ENCODE results near the gene LDB1.

LDB1 gene

GRCh38 chr10:102134416-102134815 lies 14.2 kb upstream of the LDB1 start:
- no peak for DNase-seq

DNA sequence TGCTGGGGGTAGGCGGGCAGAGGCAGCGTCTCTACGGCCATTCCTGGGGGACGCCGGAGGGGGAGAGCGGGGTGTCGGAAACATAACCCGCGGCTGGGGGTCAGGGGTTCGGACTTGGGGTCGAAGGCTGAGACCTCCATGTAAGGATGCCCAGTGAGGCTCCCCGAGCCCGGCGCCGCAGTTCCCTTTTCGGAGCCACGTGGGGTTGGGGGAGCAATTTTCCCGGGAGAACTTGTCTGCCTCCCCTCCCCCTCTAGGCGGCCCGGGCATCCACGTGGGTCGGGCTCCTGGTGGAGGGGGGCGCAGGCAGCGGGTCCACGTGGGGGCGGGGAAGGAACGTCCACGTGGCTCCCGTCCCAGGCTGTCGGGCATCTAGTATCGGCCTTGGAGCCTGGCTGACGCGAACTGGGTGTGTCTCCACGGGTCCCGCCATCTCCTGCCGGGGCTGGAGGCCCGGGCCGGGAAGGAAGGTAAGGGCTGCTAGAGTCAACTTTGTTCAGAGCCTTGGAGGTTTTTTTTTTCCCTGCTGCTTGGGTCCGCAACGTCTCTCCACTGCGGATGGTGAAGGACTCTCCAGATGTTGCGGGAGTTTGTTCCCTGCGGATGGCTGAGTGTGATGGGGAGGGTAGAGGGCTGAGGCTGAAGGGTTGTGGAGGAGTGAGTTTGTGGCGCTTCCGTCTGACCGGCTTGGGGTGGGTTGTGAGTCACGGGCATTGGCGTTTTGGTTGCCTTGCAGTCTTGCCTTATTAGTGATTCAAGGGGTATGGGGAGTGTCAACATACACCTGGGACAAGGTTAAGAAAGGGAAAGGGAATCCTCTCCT lies 13.4 kb upstream of the LDB1 start:
- DNase-seq: peak; percentile 85

DNA sequence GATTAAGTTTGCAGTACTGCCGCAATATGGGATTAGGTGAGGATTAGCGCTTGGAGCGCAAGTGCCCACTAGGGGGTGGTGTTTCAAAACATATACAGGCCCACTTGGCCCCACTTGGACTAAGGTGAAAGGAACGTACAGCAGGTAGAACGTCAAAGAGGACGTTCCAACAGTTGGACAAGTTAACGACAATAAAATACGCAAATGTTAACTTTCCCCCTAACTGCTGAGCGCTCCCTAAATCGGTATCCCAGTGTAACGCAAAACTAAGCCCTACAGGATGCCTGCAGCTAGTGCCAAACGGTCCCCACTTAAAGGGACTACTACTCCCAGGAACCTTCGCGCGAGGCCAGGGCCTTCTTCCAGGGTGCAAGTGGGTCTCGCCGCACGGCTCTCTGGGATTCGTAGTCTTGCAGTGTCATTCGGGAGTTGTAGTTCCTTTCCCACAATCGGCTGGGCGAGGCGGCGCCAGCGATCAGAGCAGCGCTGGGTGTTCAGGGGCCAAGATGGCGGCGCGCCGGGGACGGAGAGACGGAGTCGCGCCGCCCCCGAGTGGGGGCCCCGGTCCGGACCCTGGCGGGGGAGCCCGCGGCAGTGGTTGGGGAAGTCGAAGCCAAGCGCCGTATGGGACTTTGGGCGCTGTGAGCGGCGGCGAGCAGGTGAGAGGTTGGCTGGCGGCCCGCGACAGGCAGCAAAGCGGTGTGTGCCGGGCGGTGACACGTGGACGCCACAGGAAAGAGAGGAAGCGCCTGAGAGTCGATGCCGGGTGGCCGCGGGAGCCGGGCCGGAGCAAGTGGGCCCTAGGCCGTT lies 12.6 kb upstream of the LDB1 start, which contains the start of gene PPRC1:
PPRC1 (plus strand) TSS at position 478 of the 810 bp plus-strand sequence; CDS start at position 507, 29 bp downstream.
- peak; percentile 99 for DNase-seq

GRCh38 chr10:102132193-102132562 lies 12.0 kb upstream of the LDB1 start:
- DNase-seq: no peak

DNA sequence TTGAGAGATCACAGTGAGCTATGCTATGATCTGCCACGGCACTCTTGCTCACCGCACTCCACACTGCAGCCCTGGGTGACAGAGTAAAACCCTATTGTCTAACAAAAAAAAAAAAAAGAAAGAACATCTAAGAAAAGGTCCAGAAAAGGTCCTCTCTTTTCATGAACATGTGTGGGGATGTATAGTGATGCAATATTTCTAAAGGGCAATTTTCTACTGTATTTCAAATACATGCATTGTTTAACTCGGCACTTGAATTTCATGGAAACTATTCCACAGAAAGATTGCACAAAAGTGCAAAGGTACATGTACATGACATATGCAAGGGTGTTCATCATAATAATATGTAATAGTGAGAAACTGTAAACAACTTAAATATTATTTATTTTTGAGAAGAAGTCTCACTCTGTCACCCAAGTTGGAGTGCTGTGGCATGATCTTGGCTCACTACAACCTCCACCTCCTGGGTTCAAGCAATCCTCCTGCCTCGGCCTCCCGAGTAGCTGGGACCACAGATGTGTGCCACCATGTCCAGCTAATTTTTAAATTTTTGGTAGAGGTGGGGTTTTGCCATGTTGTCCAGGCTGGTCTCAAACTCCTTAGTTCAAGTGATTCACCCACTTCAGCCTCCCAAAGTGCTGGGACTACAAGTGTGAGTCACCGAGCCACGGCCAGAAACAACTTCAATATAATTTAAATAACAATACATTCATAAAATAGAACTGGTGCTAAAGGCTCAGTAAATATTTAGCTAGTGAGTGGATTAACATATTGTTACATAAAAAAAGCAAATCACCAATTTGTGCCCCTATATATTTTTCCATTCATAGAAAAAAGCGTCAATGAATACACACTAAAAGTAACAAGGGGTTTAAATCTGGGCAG lies 11.4 kb upstream of the LDB1 start:
- DNase-seq: no peak

GRCh38 chr10:102123223-102123622 lies 3.1 kb upstream of the LDB1 start:
- DNase-seq: no peak

- peak; percentile 68 for DNase-seq
Measured at GRCh38 chr10:102122450-102122849, 2.3 kb upstream of the LDB1 start.

DNA sequence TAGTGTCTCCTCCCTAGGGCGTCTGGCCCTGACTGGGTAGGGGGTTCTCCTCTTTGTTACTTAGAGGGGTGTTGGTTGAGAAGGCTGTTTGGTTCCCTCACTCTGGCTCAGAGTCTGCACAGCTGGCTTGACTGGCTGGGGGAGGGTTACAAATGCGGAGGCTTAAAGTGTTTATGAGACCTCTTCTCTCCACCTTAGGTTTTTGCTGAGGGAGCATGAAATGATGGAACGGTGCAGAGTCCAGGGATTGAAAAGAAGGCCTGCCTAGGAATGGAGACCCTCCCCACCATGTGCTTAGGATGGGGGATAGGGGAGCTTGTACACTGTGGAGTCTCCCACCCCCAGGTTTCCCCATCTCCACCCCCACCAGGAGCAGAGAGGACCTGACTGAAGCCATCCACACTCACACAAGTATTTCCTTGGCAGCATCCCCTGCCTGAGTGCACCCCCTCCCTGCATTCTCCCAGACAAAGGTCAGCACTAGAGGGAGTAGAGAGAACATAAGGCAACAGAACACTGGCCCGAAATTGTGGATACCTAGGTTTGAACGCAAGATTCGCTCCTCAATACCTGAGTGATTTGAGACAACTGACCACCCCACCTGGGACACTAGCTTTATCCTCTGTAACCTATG lies 1.7 kb upstream of the LDB1 start:
- peak; percentile 87 for DNase-seq

DNA sequence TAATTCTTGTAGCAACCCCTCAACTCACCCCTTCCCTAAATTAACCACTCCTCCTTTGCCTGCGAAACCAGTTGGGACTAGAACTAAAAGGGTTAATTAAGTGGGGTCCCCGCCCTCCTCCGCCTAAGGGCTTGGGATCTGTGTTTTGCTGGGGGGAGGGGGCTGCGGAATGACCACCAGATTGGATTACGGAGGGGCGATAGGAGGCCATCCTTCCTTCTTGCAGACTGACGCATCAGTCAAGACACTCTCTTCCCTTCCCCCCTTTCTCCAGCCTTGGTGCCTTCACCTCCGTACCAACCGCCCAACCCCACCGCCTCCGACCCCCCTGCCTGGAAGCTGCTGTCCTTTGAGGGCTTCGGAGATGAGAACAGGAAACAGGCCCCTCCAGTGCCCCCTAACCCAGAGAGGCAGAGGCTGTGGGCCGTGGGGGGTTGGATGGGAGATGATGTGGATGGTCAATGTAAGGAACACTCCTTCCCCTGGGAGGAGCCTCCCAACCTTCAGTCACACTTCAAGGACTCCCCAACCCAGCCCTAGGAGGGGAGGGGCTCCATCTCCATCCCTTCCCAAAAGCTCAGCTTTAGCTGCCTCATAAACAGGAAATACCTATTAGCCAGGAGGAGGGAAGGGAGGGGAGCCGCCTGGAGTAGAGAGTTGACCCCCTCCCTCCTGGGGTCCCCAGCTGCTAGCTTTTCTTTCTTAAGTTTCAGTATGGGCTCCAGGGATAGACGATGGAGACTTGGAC lies 997 bp upstream of the LDB1 start:
- peak; percentile 95 for DNase-seq

- peak; percentile 79 for DNase-seq
Measured at GRCh38 chr10:102119417-102120141, 589 bp downstream of the LDB1 start.

DNA sequence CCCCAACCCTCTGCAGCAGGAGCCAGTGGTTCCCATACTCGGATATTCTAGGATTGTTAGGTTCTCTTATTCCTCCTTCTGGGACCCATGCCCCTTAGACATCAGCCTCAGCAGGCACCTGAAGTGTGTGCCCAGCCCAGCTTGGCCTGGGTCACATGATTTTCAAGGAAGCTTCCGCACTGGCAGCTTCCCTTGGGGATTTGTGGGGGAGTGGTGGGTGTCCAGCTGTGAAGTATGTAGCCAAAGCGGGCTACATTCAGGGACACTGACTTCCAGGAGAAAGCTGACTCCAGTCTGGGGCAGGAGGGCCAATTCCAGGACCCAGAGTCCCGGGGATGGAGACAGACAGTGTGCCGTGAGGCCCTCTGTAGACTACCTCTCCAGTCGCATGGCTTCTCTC lies 1.3 kb downstream of the LDB1 start:
- peak; percentile 65 for DNase-seq

DNA sequence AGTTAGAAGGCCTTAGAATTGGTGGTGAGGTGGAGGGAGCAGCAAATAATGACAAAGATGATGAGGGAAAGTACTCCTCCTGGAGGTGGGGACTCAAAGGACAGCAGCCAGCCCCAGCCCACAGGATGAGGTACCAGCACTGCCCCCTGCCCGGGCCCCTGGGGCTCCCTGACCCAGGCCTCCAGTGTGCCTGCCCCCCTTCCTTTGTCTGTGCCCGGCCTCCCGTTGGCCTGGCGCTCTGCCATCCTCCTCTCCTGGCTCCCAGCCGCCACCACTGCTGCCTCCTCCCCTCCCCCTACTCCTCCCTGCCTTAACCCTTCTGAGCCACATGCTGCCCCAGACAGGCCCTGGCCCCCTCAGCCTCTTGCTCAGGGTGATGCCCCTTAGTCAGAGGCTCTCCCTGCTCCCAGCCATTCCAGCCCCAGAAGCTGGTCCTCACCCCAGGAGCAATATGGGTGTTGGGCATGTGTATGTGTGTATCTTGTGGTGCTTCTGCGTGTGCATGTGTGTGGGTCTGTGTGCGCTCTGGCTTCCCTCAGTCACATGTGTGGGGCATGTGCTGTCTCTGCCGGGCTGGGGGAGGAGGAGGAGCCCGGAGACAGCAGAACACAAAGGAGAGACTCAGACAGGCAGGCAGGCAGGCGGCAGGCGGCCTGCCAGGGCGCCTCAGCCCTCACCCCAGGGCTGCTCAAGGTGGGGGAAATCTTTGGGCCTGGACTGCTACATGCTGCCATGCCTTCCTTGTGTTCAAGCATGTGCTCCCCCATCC lies 2.6 kb downstream of the LDB1 start:
- peak; percentile 88 for DNase-seq

- DNase-seq: no peak
Measured at GRCh38 chr10:102116656-102117055, 3.5 kb downstream of the LDB1 start.

- DNase-seq: no peak
Measured at GRCh38 chr10:102115775-102116174, 4.4 kb downstream of the LDB1 start.

GRCh38 chr10:102114861-102115618 lies 5.1 kb downstream of the LDB1 start:
- peak; percentile 96 for DNase-seq

DNA sequence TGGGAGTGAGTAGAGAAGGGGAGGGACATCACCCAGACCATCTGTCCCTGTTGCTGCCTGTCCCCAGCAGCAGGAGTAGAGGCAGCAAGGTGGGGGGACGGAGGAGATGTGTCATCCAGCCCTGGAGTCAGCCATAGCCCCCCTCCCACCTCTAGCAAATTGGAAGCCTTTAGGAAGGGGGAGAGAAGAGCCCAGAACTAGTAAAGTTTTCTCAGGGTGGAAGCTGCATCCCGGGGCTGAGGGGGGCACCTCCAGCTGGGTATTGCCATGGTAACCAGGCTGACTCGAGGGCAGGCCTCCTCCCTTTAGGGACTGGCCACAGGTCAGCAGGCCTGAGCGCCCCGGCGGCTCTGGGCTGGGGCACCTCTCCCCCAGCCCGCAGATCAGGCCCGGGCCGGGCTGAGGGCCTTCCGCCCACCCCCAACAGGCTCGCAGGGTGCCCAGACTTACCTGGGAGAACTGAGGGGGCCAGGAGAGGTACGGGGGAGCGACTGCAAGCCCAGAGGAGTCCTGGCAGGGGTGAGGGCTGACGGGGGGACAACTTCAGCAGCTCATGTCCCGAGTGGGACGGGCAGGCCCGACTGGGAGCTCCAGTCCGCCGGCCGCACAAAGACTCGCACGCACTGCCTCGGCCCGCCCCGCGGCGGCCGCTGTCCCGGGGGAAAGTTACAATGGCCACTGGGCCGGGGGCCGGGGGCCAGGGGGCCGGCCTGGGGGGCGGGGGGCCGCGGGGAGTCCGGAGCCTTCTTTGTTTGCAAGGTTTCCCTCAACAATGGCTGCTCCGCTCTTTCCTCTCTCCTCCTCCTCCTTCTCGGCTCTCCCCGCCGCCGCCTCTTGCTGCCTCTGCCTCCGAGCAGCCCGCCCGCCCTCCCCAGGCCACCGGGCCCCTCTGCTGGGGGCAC lies 6.0 kb downstream of the LDB1 start:
- peak; percentile 66 for DNase-seq

- no peak for DNase-seq
Measured at GRCh38 chr10:102113261-102113955, 6.8 kb downstream of the LDB1 start.
